Smooth muscle cell of the brain vasculature (primary cell): ENCODE data around the gene ASGR1.
"Not testable (repeated sequence)": the region's sequence is repeated elsewhere in the genome, so short reads cannot be mapped to it uniquely, and the experiment has no call there.

ENCODE experiments used
- DNase-seq: peaks from one replicate; pipeline ENCODE4 v3.0.0-alpha.2; 2012; ENCODE audit warnings: low read depth, low spot score

The ASGR1 gene

DNA sequence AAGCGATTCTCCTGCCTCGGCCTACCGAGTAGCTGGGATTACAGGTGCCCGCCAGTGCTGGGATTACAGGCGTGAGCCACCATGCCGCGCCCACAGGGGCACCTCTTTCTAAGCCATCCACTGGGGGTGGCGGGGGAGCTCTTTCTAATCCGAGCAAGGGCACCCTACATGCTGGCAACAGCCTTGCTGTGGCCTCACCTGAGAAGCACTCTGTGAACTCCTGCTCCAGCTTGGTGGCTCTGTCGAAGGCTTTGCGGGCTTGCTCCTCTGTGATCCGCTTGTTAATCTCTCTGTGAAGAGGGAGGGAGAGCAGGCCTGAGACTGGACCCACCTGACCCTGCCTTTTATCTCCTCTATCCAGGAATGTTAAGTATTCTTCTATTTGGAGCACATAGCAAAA is 11.9 kb upstream of the ASGR1 start:
- no peak for DNase-seq

DNA sequence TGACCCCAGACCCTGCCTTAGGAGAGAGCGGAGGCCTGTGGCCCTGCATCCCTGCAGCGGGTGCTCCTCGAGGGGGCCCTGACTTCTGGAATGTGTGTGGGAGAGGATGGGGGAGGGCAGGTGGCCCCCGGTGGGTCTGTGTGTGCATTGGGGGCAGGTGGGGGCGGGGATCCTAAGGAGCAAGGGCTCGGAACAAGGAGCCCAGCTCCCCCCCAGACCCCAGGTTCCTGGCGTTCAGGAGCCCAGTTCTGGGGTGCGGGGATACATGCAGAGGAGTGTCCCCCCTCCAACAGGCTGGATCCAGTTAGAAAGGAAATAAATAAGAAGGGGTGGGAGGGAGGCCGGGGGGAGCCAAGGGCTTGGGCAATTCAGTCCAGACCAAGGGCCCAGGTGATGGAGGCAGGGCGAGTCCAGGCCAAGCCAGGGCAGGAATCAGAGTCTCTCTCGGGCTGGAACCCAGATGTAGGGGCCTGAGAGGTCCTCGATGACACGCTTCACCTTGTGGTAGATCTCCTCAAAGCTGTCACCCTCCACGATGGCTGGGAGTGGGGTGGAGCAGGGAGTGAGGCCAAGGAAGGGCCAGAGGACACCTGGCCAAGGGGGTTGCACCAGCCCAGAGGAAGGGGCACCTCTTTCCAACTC is 11.2 kb upstream of the ASGR1 start:
- DNase-seq: no peak

DNA sequence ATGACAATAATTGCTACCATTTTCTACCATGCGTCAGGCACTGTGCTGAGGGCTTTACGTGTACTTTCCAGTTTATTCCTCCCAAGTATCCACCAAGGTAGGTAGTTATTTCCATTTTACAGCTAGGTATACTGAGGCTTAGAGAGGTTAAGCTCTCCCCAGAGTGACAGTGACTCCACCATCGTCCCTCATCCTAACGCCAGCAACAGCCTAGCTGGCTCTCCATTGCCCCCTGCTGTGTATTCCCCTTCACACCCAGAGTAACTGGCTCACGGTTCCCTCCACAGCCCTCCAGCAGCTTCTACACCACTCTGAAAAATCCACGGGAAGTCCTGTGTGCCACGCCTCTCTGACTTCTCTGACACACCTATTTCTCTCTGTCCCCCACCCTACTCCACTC is 7.1 kb upstream of the ASGR1 start:
- no peak for DNase-seq

DNA sequence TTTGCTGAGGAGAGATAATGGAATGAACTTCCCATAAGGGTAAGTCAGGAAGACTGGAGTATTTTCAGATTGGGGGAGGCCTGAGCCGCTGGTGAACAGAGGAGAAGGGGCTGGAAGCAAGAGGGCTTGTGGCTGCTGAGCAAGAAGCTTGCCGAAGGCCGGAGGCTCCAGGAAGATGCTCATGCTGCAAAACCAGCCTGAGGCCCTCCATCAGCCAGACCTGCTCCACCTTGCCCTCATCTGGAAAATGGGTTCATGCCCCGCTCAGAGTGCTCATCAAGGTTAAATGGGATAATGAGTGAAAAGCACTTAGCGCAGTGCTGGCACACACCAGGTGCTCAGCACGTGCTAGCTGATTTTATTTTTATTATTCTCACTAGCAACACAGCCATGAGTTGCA is 5.5 kb upstream of the ASGR1 start:
- no peak for DNase-seq

DNA sequence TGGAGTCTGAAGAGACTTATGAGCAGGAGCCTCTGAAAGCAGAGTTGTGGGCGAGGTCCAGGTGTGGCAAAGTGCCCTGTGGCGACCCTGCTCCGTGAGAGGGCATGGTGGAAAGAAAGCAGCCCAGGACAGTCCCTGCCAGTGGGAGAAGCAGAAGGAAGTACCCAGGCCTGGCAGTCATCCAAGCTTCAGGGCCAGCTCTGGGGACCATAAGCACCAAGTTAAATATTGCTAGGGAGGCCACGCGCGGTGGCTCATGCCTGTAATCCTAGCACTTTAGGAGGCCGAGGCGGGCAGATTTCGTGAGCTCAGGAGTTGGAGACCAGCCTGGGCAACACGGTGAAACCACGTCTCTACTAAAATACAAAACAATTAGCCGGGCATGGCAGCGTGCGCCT is 4.9 kb upstream of the ASGR1 start:
- DNase-seq: no peak

DNA sequence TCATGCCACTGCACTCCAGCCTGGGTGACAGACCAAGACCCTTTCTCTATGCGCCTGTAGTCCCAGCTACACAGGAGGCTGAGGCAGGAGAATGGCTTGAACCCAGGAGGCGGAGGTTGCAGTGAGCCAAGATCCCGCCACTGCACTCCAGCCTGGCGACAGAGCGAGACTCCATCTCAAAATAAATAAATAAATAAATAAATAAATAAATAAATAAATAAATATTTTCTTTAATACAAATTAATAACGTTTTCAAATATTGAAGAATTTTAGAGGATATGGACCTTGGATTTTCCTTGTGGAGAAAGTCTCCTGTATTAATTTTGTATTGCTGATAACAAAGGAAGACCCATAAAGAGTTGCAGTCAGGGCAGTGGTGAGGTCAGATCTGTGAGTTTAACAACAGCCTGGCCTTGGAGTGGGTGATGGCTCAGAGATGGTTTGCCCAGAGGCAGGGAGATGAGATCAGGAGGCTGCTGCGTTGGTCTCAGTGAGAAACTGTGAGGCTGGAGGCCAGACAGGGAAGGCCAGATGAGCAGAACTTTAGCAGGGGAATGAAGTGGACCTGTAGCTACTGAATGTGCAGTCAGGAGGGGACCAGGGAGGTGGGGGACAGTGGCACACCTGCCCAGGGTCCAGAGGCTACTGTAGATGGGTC is 4.4 kb upstream of the ASGR1 start:
- no peak for DNase-seq

DNA sequence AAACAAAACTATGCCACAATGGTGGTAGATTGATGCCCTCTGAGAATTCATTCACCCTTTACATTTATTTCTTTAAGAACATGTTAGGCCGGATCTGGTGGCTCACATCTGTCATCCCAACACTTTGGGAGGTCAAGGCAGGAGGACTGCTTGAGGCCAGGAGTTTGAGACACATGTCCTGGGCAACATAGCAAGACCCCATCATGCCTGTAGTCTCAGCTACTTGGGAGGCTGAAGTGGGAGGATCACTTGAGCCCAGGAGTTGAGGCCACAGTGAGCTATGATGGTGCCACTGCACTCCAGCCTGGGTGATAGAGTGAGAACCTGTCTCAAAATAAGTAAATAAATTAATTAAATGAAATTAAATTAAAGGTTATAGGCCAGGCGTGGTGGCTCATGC is 2.9 kb upstream of the ASGR1 start:
- not testable (repeated sequence) for DNase-seq

DNA sequence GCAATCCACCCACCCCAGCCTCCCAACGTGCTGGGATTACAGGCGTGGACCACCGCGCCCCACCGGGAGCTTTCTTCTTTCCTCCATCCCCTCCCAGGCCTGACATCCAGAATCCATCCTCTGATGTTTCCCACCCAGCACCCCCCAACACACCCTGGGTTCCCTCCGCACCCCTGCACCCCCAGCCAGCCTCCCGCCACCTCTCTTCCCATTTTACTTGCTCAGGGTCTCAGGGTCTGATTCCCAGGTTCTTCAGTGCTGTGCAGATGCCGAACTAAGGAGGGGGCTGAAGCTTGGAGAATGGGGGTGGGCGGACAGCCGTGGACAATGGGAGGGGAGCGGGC is 225 bp downstream of the ASGR1 start:
- no peak for DNase-seq

DNA sequence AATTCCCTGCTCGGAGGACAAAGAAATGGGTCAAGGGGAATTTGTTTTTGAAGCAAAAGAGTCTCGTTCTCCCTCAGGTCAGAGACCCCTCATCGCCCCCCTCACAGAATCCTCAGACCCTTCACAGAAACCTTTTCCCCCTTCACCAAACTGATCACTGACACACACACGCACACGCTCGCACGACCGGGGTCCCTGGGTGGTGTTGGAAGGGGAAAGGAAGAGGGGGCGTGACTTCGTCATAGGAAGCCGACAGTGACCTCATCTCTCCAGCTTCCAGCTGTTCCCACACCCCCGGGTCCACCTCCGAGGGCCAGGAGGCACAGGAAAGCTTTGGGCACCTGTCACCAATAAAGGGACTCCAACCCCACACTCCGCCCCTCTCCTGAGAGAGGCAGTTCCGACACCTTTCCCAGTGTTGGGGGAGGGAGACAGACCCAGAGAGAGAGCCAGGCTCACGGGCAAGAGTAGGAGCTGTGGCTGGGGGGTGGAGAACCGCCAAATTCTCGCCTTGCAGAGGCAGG is 1.2 kb downstream of the ASGR1 start:
- no peak for DNase-seq

DNA sequence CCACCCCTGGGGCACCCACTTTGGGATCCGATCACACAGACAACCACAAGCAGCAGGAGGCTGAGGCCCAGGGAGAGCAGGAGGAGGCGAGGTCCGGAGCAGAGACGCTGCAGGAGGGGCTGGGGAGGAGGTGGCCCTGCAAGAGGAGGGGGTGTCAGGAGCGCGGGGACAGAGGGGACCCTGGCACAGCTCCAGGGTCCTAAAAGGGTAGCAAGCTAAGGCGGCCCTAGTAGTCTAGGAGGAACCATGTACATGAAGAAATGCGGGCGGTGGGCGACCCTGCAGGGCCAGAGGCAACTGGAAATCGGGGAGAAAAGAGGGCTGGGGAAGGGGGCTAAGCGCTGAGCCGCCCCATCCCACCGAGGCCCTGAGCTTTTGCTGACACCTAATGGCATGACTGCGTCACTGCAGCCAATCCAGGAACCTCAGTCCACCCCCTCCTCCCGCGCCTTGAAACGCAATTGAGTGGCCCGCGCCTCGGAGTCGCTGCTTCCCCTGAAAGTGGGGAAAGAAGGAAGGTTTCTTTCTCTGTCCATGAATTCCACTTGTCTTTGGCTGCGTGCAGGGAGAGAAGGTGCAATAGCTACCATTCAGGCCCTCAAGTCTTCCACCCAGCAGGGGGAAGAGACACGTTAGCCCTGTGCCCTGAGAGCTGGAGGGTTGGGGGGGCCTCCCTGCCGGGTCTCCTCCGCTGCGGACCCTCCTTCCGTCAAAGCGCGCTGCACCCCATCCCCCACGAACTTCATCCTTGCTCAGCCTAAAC is 1.8 kb downstream of the ASGR1 start:
- DNase-seq: peak; percentile 23

DNA sequence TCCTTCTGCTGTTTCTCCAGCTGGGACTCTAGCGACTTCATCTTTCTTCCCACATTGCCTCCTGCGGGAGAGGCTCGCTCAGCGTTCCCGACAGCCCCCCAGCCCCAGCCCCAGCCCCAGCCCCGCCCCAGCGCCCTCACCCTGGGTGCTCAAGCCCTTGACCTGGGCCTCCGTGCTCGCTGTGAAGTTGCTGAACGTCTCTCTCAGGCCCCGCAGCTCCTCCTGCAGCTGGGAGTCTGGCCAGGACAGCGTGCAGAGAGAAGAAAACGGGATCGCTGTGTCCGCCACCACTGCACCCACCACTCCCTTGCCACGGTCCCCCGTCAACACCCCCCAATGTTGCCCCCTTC is 2.4 kb downstream of the ASGR1 start:
- no peak for DNase-seq

DNA sequence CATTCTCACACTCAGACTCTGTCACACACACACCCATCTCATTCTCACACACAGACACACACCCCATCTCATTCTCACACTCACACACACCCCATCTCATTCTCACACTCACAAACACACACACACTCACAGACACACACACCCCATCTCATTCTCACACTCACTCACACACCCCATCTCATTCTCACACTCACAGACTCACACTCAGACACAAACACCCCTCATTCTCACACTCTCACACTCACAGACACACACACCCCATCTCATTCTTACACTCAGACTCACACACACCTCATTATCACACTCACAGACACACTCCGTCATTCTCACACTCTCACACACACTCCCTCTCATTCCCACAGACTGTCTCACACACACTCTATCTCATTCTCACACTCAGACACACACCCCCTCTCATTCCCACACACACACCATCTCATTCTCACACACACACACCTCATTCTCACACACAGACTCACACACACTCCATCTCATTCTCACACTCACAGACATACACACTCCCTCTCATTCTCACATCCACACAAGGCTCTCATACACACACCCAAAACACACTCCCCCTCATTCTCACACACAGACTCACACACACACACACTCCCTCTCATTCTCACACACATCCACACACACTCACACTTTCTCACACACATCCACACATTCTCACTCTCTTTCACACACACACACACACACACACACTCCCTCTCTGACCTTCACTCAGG is 2.9 kb downstream of the ASGR1 start:
- DNase-seq: no peak

DNA sequence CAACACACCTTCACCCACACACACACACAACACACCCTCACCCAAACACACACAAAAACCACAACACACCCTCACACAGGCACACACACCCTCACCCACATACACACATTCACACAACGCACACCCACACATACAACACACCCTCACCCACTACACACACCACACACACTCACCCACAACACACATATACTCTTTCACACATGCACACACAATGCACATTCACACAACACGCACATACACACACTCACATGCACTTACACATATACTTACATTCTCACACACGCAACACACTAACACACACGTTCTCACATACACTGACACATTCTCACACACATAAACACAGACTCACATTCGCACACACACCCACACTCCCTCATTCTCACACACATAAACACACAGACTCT is 3.8 kb downstream of the ASGR1 start:
- no peak for DNase-seq

DNA sequence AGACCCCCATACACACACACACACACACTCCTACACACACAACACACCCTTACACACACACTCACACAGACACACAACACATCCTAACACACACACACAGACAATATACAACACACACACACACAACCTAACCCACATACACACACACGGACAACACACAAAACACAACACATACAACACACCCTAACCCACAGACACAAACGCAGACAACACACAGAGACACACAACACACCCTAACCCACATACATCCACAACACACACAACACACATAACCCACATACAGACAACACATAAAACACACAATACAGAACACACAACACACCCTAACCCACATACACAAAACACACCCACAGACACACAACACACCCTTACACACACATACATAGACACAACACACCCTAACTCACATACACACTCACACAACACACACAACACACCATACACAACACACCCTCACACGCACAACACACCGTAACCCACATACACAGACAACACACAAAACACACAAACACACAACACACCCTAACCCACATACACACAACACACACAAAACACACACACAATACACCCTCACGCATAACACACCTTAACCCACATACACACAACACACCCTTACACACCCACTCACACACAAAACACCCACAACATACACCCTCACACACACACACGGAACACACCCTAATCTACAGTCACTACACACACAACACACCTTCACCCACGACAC is 4.4 kb downstream of the ASGR1 start:
- no peak for DNase-seq

DNA sequence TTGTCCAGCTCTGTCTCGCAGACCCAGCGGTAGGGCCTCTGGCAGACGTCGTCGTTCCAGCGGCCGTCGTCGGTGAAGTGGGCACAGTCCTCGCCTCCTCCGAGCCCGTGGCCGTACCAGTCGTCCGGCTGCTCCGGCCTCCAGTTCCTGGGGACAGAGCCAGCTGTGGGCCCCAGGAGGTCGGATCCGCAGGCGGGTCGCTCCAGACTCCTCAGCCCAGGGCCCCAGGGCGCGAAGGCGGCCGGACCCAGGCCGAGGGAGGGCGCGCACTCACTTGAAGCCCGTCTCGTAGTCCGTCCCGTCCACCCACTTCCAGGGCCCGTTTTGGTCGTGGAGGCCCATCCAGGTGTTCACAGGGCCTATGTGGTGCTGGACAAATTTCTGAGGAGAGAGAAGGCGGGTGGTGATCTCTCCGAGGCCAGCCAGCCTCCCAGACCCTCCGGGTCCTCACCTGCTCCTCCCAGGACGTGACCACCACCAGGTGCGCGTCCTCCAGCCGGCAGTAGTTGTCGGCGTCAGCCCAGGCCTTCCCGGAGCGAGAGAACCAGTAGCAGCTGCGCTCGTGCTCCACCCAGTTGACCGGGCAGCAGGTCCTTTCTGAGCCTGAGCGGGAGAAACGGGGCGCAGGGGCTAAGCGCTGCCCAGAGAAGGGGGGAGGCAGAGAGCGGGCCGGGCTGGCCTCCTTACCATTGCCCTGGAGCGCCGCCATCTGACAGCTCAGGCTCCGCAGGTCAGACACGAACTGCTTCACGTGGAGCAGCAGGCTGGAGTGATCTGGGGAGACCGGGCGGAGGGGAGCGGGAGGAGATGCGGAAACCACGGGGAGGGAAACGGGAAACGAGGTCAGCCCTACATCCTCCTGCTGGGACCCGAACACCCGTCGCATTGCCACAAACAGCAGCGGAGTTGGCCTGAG is 5.2 kb downstream of the ASGR1 start:
- no peak for DNase-seq

DNA sequence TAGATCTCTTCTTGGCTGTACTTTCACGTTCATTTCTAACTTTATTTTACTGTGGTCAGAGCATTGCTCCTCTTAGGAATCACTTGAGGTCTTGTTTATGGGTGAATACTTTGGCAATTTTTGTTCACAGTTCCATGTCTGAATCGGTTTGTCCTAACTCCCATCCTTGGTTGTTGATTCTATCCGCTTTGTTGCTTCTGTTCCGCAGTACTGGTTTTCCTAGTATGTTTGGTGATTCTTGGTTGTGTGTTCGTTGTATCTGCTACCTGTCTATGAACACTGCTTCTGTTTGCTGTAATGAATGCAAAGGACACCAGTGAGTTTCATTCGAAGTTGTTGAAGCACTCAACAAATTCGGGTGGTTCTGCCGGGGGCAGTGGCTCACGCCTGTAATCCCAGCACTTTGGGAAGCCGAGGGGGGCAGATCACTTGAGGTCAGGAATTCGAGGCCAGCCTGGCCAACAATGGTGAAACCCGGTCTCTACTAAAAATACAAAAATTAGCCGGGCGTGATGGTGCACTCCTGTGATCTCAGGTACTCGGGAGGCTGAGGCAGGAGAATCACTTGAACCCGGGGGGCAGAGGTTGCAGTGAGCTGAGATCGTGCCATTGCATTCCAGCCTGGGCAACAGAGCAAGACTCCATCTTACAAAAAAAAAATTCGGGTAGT is 6.5 kb downstream of the ASGR1 start:
- DNase-seq: not testable (repeated sequence)

DNA sequence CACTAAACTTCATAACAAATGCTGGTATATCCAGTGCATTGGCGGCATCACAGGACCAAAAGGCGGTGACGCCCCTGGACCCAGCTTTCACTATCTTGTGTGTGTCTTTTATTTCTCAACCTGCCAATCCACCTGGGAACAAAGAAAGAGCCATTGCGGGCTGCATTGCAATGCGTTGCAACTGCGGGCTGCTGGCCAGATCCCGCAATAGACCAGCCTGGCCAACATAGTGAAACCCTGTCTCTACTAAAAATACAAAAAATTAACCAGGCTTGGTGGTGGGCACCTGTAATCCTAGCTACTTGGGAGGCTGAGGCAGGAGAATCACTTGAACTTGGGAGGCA is 9.6 kb downstream of the ASGR1 start:
- DNase-seq: not testable (repeated sequence)

DNA sequence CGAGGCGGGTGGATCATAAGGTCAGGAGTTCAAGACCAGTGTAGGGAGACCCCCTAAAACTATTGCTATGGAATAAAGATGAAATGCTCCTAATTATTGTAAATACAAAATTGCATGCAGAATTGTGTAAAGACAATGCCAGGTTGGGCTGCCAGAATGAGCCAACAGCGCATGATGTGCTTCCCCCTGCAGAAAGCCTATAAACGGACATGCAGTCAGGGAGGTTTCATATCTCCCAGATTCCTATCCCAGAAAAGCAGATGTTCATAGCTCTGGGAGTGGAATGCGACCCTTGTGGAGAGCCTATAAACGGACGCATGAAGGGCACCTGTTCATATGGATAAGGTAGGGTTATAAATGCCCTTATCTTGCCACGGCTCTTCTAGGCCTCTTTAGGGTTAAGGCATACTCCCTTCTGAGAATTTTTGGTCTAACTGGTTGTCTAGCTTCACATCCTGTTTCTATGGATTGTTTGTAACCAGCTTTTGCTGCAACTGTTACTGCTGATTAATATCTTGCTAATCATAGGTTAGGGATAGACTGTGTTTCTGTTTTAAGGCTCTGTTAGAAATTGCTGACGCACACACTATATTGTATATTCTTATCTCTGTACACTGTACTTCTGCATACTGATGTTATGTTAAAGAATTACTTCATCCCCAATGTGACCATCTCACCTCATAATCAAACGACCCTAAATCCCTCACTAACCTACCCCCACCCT is 10.2 kb downstream of the ASGR1 start:
- not testable (repeated sequence) for DNase-seq

DNA sequence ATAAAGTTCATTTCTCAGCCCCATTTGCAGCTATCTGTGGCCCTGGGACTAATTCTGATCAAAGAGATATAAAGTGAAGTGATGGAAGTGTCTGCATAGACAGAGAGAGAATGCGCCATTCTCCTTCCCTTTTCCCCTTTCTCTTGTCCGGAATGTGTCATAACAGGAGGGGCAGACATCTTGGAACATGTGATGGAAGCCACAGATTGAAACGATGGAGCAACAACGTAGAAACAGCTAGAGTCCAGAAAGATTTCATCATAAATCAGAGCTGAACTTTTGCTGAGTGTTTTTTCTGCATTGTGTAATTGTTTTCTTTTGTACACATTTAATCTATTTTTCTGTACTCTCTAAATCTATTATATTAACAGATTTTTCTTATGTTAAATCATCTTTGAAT is 11.3 kb downstream of the ASGR1 start:
- no peak for DNase-seq
